ENCODE measurements around the gene RNLS. TPM values are rescaled to one million over a fixed set of nuclear protein-coding genes. Genes with fewer than 3 reads are reported as not detected.

The RNLS gene
- total RNA-seq, 3 donors from 2014 or later (not counting 1 experiment from before 2014, with no cell fraction given) = 4.0 to 6.8 (median 4.4) TPM

DNA sequence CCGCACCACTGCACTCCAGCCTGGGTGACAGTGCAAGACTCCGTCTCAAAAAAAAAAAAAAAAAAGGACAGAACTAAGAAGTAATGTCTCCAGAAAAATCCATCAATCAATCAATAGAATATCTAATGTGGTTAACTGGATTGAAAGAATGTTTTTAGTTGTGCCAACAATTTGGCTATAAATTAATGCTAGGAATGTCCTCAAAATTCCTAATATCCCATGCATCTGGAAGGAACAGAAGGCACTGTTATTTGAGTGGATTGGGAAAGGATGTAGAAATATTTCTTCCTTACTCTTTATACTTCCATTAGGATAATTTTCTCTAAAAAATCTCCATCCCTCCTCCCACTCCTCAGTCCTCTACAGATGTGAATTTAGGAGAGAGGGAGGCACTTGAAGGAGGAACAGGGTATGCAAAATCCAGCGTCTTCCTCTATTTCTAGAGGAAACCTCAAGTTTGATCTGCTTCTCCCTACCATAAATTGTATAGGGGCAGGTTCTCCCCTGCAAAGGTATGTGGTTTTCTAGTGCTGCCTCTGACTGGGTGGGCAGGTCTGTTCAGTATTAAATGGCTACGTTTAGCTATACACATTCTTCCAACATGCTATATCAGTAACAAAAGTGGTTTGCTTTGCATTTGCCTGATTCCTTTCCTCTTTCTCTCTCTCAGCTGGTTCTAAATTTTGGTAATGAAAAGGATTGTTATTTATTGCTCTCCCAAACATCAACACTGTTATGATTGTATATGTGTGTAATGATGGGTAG, 54.1 kb downstream of the RNLS start:
- Histone ChIP-seq H3K4me1 (ENCODE audit: control insufficient read depth, insufficient read depth, low read length) (no peaks in the 10 kb centered on the region), H3K9me3 (ENCODE audit: control insufficient read depth, insufficient read depth, low read length) (no peaks in the 10 kb centered on the region), H3K36me3 (ENCODE audit: control insufficient read depth, insufficient read depth, low read length) (no peaks in the 10 kb centered on the region), H3K4me3 (ENCODE audit: low read length) (no peak overlapping the region), H3K27ac (ENCODE audit: low read length) (no peak overlapping the region), H3K27me3 (ENCODE audit: control insufficient read depth, insufficient read depth, low read length) (no peaks in the 10 kb centered on the region)
- no peak for ATAC-seq
- Mint-ChIP-seq H3K9me3 (no peaks in the 10 kb centered on the region), H3K4me1 (no peaks in the 10 kb centered on the region), H3K27ac (no peak overlapping the region), H3K27me3 (ENCODE audit: low read depth in 2 of 2) (no peaks in the 10 kb centered on the region), H3K36me3 (no peaks in the 10 kb centered on the region), H3K4me3 (no peak overlapping the region)
- 73% methylated on average over 3 of the region's 4 CpGs for whole genome bisulfite sequencing (ENCODE audit: insufficient coverage)
- intact Hi-C loops (cut with micrococcal nuclease) = no loop called here
- TF ChIP-seq, protein P1, sequence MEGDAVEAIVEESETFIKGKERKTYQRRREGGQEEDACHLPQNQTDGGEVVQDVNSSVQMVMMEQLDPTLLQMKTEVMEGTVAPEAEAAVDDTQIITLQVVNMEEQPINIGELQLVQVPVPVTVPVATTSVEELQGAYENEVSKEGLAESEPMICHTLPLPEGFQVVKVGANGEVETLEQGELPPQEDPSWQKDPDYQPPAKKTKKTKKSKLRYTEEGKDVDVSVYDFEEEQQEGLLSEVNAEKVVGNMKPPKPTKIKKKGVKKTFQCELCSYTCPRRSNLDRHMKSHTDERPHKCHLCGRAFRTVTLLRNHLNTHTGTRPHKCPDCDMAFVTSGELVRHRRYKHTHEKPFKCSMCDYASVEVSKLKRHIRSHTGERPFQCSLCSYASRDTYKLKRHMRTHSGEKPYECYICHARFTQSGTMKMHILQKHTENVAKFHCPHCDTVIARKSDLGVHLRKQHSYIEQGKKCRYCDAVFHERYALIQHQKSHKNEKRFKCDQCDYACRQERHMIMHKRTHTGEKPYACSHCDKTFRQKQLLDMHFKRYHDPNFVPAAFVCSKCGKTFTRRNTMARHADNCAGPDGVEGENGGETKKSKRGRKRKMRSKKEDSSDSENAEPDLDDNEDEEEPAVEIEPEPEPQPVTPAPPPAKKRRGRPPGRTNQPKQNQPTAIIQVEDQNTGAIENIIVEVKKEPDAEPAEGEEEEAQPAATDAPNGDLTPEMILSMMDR (IDR thresholded peaks at IDR 0.05) = no peak
- no peak for DNase-seq

DNA sequence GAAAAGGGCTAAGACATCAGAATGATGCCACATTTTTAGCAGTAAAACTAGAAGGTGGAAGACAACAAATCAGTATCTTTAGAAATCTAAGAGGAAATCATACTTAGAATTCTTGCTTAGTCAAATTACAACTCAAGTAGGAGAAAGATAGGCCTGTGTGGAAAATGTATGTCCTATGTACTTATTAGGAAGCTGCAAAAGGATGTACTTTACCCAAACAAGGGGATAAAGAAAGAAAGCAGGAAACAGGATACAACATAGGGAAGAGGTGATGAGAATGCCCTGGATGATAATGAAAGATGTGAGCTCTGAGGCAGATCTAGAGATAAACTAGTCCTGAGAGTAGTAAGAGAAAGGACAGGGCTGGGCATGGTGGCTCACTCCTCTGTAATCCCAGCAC, 54.9 kb downstream of the RNLS start:
- DNase-seq (no peak), ATAC-seq (no peak)
- H3K27me3 ChIP-seq (ENCODE audit: control insufficient read depth, insufficient read depth, low read length) = no peaks in the 10 kb centered on the region
- no peaks in the 10 kb centered on the region for H3K36me3 ChIP-seq (ENCODE audit: control insufficient read depth, insufficient read depth, low read length)
- H3K9me3 Mint-ChIP-seq = no peaks in the 10 kb centered on the region
- TF ChIP-seq, protein P1 (IDR thresholded peaks at IDR 0.05) = no peak
- no peaks in the 10 kb centered on the region for H3K4me1 Mint-ChIP-seq
- no peak overlapping the region for H3K27ac ChIP-seq (ENCODE audit: low read length)
- H3K4me3 ChIP-seq (ENCODE audit: low read length) = no peak overlapping the region
- no peaks in the 10 kb centered on the region for H3K4me1 ChIP-seq (ENCODE audit: control insufficient read depth, insufficient read depth, low read length)
- H3K4me3 Mint-ChIP-seq = no peak overlapping the region
- H3K27me3 Mint-ChIP-seq (ENCODE audit: low read depth in 2 of 2) = no peaks in the 10 kb centered on the region
- no peak overlapping the region for H3K27ac Mint-ChIP-seq
- intact Hi-C loops (cut with micrococcal nuclease) = no loop called here
- H3K9me3 ChIP-seq (ENCODE audit: control insufficient read depth, insufficient read depth, low read length) = no peaks in the 10 kb centered on the region
- no peaks in the 10 kb centered on the region for H3K36me3 Mint-ChIP-seq

DNA sequence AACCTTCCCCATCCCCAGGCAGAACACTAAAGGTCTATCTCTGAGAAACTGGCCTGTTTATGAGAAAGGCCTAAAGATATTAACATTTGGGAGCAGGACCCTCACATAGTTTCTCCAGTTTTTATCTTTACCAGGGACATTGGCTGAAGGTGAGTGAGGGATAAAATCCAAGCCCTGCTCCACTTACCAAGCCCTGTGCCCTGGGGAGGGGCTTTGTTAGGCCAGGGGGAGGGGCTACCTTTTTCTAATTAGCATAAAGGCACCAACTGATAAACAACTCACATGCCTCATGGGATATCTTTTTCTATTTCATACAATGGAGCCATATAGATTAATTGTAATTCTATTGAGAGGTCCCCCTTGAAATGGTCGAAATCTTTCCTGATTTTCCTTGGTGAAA, 55.9 kb downstream of the RNLS start:
- TF ChIP-seq, protein P1 (IDR thresholded peaks at IDR 0.05) = no peak
- no peaks in the 10 kb centered on the region for H3K4me1 ChIP-seq (ENCODE audit: control insufficient read depth, insufficient read depth, low read length)
- H3K36me3 Mint-ChIP-seq = no peaks in the 10 kb centered on the region
- 100% methylated on average over 1 of the region's 1 CpG for WGBS (ENCODE audit: insufficient coverage)
- no peaks in the 10 kb centered on the region for H3K4me1 Mint-ChIP-seq
- DNase-seq (no peak), ATAC-seq (no peak)
- no peak overlapping the region for H3K27ac Mint-ChIP-seq
- no peak overlapping the region for H3K4me3 ChIP-seq (ENCODE audit: low read length)
- intact Hi-C loops (cut with micrococcal nuclease) = no loop called here
- H3K27me3 Mint-ChIP-seq (ENCODE audit: low read depth in 2 of 2) = no peaks in the 10 kb centered on the region
- no peaks in the 10 kb centered on the region for H3K36me3 ChIP-seq (ENCODE audit: control insufficient read depth, insufficient read depth, low read length)
- no peak overlapping the region for H3K4me3 Mint-ChIP-seq
- no peak overlapping the region for H3K27ac ChIP-seq (ENCODE audit: low read length)
- H3K9me3 Mint-ChIP-seq = no peaks in the 10 kb centered on the region
- H3K27me3 ChIP-seq (ENCODE audit: control insufficient read depth, insufficient read depth, low read length) = no peaks in the 10 kb centered on the region
- H3K9me3 ChIP-seq (ENCODE audit: control insufficient read depth, insufficient read depth, low read length) = no peaks in the 10 kb centered on the region
